RPMI7951 (cell line): ENCODE results near the gene SYNE4. TPM values are rescaled to one million over a fixed set of nuclear protein-coding genes. Genes with fewer than 3 reads are reported as not detected.
"Not testable (repeated sequence)": the region's sequence is repeated elsewhere in the genome, so short reads cannot be mapped to it uniquely, and the experiment has no call there.

Source experiments
- DNase-seq: peaks from one replicate; pipeline ENCODE4 v3.0.0-alpha.2; 2012; ENCODE audit warnings: low read depth
- total RNA-seq: library from RNA; depleted of rRNA; stranded (reverse); fragments of >200 nt; shearing (Covaris generic); gene quantifications from 2 replicates; pipeline ENCODE4 v1.2.3, GENCODE V29; 2014

The SYNE4 gene
- total RNA-seq, 1 experiment from 2014 or later, result not detected

GRCh38 chr19:35990771-35991730 lies 17.6 kb downstream of the SYNE4 start:
- no peak for DNase-seq

DNA sequence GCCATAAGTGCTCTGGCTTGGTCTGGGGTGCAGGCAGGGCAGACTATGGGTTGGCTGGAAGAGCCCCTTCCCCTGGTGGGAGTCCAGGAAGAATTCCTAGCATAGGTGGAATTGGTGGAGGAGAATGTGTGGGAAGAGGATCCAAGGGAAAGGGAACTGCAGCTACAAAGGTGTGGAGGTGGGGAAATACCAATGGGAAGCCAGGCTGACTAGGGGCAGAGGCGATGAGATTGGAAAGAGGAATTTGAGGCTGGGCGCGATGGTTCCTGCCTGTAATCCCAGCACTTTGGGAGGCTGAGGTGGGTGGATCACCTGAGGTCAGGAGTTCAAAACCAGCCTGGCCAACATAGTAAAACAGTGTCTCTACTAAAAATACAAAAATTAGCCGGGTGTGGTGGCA lies 18.5 kb downstream of the SYNE4 start:
- no peak for DNase-seq

GRCh38 chr19:35988824-35989223 lies 19.8 kb downstream of the SYNE4 start:
- no peak for DNase-seq

GRCh38 chr19:35987571-35987896 lies 21.1 kb downstream of the SYNE4 start:
- no peak for DNase-seq

DNA sequence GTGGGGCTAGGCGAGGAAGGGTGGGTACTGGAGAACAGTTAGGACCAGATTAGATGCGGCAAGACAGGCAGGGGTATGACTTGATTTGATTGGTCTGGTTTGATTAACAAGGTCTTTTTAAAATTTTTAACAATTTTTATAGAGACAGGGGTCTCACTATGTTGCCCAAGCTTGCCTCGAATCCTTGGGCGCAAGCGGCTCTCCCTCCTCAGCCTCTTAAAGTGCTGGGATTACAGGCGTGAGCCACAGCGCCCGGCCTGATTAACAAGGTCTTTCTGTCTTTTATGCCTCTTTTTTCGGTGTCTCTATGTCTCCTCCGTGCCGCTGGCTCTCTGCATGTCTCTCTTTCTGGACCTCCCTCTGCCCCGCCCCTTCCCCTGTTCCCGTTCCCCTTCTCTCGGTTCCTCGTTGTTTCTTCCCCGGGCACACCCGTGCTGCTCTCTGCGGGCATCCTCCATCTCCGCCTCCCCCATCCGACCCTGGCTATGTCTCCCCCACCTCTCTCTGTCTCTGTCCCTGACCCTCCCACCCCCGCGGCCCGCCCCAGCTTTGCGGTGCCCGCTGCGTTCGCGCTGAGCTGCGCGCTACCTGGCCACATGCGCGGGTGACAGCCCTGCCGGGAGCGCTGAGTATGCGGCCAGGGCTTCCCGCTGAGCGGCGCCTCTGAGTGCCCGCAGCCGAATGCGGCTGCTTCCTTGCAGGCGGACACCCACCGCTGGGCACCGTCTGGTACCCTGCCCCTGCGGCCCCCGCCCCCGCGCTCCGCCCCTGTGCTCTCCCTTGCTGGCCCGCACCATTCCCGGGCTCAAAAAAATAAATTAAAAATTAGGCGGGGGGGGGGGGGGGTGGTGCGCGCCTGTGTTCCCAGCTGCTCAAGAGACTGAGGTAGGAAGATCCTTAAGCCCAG lies 21.7 kb downstream of the SYNE4 start:
- peak; percentile 24 for DNase-seq

- DNase-seq, result no peak
Measured at GRCh38 chr19:35986111-35986510, 22.5 kb downstream of the SYNE4 start.

DNA sequence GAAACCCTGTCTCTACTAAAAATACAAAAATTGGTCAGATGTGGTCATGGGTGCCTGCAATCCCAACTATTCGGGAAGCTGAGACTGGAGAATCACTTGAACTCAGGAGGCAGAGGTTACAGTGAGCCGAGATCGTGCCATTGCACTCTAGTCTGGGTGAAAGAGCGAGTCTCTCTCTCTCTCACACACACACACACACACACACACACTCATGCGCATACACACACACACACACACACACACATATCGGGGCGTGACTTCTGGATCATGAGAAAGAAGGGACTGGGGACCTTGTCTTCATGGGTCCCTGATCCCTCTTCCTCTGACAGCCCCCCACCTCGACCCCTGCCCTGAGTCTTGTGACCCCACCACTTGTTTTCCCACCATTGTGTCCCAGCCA lies 25.4 kb downstream of the SYNE4 start:
- no peak for DNase-seq

DNA sequence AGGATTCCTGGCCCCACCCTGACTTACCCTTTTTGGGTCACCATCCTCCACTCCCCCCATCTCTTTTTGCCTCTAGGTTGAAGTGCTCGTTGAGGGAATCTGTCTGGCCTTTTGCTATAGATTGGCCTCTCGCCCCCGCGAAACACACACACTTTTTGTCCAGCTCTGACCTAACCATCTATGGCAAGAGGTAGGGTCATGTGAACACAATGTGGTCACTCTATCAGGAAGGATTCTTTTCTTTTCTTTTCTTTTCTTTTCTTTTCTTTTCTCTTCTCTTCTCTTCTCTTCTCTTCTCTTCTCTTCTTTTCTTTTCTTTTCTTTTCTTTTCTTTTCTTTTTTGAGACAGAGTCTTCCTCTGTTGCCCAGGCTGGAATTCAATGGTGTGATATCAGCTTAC lies 27.6 kb downstream of the SYNE4 start:
- DNase-seq, result not testable (repeated sequence)

GRCh38 chr19:35978832-35979365 lies 29.7 kb downstream of the SYNE4 start:
- DNase-seq, result no peak

DNA sequence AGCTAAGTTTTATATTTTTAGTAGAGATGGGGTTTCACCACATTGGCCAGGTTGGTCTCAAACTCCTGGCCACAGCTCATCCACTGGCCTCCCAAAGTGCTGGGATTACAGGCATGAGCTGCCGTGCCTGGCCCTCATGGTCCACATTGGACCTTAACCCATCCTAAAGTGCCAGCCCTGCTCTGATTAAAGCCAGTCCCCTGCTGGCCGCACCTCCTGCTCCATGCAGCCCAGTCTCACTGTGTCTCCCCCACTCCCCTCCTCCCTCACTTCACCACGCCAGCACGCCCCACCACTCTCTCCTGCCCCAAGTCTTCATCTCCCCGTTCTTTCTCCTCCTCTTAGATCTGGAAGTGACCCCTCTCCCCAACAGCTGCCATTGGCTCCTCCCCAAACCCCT lies 30.3 kb downstream of the SYNE4 start:
- no peak for DNase-seq

DNA sequence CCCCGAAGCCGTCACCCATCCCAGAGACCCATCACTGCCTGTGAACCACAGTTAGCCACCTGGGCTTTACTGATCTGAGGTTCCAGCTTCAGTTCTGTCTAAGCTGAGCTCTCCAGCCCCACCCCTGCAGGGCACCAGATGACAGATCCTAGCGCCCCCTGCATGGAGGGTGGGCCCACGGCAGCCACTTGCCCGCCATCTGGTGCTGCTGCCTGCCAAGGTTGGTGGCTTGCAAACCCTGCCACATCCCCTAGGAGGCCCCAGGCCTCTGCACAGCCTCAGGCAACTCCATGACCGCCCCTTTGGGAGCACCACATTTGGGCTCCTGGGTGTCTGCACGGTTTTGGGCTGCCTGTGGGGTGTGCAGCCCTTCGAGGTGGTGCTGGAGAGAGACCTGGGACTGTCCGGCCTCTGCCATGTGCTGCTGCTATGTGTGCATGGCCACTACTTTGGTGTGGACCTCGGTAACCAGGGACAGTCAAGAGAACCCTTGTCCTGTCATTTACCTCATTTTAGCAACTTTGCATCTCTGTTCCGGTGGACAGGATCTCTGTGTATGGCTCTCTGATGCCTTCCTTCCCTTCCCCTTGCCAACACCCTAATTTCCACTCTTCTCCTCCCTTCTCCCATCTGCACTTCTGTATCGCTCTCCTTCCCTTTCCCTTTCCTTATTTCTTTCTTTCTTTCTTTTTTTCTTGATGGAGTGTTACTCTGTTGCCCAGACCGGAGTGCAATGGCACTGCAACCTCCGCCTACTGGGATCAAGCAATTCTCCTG lies 31.0 kb downstream of the SYNE4 start:
- DNase-seq, result no peak

DNA sequence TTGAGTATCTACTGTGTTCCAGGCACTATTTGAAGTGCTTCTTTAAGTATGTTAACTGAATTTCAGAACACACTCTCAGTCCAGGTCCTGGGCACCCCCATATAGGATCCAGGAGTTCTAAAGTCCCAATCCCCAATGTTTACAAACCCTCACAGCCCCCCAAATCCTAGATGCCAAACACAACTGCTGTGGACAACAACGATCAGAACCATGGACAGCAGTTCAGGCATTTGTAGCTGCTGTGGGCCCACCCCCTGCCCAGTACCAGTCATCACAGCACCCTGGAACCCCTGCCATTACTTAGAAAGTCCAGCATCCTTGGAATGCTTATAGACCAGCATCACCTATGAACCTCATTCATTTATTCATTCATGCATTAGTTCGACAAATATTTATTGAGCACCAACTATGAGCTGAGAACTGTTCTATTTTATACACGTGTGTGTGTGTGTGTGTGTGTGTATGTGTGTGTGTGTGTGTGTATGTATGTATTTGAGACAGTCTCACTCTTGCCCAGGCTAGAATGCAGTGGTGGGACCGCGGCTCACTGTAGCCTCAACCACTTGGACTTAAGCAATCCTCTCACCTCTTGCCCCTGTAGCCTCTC lies 32.9 kb downstream of the SYNE4 start:
- DNase-seq, result no peak

GRCh38 chr19:35973487-35973886 lies 35.1 kb downstream of the SYNE4 start:
- DNase-seq, result no peak

DNA sequence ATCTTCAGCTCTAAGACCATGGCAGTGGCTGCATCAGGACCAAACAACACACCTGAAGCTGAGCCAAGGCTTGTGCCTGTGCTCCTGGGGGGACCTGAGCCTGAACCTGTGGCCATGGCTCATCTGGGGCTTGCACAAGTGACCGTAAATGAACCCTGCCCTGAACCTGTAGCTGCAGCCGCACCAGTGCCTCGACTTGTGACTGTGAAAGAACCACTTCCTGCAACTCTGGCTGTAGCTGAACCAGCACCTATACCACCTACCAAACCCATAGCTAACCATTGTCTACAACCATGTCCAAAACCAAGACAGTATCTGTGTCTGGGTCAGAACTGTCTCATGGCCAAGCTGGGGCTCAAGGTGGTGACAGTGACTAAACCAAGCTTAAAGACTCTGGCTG lies 41.8 kb downstream of the SYNE4 start:
- DNase-seq, result no peak

GRCh38 chr19:35963514-35963913 lies 45.1 kb downstream of the SYNE4 start:
- DNase-seq, result peak; percentile 62

DNA sequence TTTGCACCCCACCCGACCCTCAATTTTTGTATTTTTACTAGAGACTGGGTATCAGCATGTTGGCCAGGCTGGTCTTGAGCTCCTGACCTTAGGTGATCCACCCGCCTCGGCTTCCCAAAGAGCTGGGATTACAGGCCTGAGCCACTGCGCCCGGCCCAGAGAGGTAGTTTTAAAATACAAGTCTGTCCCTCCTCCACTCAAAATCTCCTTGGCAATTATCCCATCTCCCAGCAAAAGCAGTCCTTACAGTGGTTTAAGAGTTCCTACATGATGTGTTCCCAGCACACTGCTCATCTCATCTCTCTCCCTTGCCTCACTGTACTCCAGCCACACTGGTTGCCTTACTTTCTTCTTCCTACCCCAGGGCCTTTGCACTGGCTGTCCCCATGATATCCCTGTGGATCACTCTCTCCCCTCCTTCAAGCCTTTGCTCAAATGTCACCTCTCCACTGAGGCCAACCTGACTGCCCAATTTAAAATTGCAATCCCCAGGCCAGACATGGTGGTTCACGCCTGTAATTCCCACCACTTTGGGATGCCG lies 48.1 kb downstream of the SYNE4 start:
- no peak for DNase-seq

DNA sequence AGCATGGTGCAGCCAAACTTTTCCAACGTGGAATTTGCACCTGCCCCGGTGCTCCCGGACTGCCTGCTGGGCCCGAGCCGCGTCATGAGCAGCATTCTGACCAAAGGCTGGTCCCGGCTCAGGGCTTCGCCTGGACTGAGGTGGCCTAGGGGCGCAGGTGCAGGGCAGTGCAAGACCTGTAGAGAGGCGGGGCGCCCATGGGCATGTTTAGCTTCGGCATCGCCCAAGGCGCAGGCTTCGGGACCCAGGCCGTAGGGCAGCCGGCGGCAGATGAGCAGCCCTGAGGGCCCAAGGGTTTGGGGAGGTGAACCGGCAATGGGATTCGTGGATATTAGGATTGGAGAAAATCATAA lies 48.7 kb downstream of the SYNE4 start:
- no peak for DNase-seq

DNA sequence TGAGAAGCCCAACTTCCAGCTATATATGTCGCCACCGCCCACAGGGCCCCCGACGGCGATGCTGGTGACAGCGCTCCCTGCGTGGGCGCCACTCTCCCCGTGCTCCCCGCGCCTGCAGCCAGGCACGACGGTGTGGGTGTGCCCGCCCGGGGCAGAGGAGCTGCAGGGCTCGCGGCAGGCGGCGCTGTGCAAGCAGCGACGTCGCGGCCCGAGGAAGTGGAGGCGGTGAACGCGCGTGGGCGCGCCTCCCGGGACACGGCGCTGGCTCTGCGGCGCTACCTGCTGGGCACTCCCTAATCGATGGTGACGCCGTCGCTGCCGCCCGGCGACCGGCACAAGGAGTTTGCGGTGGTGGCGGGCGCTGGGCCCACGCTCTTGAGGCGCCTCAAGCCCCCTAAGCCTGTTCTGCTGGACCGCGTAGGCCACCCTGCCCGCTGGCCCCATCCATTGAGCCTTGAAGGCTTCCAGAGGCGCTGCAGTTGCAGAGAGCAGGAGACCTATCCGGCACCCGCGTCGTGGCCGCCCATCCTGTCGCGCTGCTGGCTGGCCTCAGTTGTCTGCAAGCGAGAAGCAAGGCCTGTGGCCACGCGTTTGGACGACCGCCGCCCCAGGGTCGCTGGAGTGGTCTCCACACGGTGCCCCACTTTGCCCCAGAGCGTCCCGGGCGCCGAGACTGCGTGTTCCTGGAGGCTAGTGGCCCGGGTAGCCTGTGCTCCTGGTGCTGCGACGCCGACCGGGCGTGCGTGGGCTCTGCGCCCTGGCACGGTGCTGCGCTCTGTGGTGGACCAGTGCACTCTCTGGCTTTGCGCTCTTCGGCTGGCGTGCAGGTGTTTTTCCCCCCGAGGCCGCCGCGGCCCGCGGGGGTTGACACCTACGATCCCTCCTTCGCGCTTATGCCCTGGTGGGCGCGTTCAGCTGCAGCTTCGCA lies 49.3 kb downstream of the SYNE4 start:
- DNase-seq, result no peak

GRCh38 chr19:35958660-35959039 lies 50.0 kb downstream of the SYNE4 start:
- DNase-seq, result no peak

DNA sequence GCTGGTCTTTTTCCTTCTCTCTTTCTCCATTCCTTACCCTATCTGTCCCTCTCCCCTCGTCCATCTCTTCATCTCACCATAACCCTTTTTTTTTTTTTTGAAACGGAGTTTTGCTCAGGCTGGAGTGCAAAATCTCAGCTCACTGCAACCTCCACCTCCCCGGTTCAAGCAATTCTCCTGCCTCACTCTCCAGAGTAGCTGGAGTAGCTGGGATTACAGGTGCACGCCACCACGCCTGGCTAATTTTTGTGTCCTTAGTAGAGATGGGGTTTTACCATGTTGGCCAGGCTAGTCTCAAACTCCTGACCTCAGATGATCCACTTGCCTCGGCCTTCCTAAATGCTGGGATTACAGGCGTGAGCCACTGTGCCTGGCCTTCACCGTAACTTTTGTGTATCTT lies 51.2 kb downstream of the SYNE4 start:
- DNase-seq, result not testable (repeated sequence)
